Activated CD4-positive, alpha-beta T cell treated with anti-CD3 and anti-CD28 coated beads for 1 hour (primary cell): ENCODE data around the gene IFITM1.
A peak's percentile ranks its signal among the peaks of the same experiment; 100 is the strongest.

ENCODE experiments used
- DNase-seq: peaks from one replicate; pipeline ENCODE4 v3.0.0-alpha.2; 2020

The IFITM1 gene

DNA sequence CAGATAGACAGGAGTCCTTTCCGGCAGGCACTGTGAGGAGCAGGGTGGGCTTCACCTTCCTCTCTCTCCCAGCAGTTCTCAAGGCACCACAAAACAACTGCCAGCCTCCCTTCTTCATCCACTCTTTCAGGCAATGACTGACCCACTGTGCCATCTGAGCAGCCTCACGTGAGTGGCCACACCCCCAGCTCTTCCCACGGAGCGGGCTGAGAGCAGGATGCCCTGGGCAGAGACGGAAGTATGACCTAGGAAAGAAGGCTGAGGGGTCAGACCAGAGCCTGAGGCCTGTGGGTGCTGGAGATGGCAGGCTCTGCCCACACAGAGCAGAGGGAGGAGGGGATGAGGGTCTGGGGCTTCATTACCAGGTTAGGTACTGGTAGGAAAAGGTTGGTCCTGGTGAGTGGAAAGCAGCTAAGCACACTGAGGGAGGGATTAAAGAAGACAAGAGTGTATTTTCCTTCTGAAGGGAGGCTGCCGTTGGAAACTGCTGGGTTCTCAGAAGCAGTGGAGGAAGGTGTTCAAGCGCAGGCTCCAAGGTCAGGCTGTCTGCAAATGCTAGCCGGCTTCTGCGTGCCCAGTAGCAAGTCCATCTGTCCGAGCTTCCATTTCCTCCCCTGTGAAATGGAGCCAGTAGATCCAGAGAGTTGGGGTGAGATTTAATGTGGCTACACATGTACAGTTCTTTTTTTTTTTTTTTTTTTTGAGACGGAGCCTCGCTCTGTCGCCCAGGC is 31.0 kb upstream of the IFITM1 start:
- DNase-seq, result no peak

DNA sequence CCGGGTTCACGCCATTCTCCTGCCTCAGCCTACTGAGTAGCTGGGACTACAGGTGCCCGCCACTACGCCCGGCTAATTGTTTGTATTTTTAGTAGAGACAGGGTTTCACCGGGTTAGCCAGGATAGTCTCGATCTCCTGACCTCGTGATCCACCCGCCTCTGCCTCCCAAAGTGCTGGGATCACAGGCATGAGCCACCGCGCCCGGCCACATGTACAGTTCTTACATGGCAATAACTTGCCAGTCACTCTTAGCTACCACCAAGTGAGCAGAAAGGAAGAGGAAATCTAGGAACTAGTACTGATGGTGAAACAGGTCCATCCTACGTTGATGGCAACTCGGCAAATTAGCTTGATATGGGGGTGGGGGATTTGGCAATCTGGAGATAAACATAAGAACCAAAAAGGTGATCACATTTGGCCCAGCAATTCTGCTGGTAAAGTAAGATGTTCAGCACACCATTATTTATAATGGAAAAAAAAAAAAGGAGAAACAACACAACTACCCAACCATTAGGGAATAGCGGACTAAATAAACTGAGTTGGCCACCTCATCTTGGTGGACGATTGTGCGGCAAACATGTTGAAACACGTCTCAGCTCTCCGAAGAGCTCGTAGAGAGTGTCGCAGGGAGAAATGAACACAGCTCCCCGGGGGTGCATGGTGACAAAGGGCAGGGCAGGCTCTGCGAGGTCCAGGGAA is 30.3 kb upstream of the IFITM1 start:
- DNase-seq, result no peak

DNA sequence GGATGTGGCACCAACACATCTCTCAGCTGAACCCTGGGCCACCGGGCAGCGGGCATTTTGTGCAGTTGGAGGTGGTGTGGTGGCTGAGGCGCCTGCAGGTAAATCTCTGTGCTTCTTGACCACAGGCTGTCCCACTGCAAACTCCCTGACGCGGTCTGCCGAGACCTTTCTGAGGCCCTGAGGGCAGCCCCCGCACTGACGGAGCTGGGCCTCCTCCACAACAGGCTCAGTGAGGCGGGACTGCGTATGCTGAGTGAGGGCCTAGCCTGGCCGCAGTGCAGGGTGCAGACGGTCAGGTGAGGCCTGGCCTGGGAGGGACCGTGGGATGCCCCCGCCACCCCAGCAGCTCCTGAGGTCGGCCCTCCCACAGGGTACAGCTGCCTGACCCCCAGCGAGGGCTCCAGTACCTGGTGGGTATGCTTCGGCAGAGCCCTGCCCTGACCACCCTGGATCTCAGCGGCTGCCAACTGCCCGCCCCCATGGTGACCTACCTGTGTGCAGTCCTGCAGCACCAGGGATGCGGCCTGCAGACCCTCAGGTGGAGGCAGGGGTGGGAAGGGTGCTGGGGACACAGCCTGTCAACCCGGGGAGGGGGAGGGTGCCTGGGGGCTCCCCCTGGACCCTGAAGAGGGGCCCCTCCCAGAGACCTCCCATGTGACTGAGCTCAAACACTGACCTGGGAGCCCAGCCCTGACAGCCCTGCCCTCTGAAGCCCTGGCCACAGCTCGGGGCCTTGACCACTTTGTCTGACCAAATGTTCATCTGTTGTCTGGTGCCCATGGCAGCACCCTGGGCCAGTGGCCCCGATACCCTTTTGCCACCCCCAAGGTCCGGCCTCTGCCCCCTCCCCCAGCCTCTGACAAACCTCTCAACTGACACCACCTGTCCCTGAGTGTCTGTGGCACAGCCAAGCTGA is 29.5 kb upstream of the IFITM1 start:
- DNase-seq, result peak; percentile 9

- no peak for DNase-seq
These were observed 28.6 kb upstream of the IFITM1 start for GRCh38 chr11:285021-285893.

GRCh38 chr11:285894-286220 is 28.0 kb upstream of the IFITM1 start:
- no peak for DNase-seq

GRCh38 chr11:286977-287820 is 26.6 kb upstream of the IFITM1 start:
- peak; percentile 77 for DNase-seq

GRCh38 chr11:287821-288477 is 25.9 kb upstream of the IFITM1 start:
- peak; percentile 74 for DNase-seq

- DNase-seq, result peak; percentile 58
These were observed 25.1 kb upstream of the IFITM1 start, which contains the start of gene PGGHG for GRCh38 chr11:288478-289397. Gene PGGHG, plus strand, starts transcription at chr11:289126. Its CDS starts 691 bp downstream, at chr11:289817.

GRCh38 chr11:289398-289711 is 24.5 kb upstream of the IFITM1 start:
- DNase-seq, result peak; percentile 45

DNA sequence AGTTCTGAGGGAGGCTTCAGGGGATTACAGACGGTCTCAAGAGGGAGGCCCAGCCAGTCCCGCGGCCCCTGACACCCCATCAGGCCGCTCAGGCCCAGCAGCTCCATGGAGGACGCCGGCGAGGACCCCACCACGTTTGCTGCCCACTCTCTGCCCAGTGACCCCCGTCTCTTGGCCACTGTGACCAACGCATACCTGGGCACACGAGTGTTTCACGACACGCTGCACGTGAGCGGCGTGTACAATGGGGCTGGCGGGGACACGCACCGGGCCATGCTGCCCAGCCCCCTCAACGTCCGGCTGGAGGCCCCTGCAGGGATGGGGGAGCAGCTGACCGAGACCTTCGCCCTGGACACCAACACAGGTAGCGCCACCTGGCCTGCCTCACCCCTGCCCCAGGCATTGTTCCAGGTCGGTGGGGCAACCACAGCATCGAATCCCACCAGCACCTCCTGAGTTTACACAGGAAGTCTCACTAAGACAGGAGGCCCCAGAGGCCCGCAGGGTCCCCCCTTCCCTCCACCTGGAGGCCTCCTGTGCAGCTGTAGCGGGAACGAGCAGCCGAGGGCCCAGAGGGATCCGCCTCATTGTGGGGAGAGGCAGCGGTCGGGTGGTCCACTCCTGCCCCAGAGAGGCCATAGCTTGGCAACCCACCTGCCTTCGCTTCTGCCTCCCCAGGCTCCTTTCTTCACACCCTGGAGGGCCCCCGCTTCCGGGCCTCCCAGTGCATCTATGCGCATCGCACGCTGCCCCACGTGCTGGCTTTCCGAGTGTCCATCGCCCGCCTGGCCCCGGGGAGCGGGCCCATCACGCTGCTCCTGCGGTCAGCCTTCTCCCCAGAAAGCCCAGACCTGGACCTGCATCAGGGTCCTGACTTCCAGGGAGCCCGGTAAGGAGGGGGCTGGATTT is 23.9 kb upstream of the IFITM1 start:
- DNase-seq, result peak; percentile 28

- peak; percentile 27 for DNase-seq
These were observed 23.1 kb upstream of the IFITM1 start for GRCh38 chr11:290621-291231.

DNA sequence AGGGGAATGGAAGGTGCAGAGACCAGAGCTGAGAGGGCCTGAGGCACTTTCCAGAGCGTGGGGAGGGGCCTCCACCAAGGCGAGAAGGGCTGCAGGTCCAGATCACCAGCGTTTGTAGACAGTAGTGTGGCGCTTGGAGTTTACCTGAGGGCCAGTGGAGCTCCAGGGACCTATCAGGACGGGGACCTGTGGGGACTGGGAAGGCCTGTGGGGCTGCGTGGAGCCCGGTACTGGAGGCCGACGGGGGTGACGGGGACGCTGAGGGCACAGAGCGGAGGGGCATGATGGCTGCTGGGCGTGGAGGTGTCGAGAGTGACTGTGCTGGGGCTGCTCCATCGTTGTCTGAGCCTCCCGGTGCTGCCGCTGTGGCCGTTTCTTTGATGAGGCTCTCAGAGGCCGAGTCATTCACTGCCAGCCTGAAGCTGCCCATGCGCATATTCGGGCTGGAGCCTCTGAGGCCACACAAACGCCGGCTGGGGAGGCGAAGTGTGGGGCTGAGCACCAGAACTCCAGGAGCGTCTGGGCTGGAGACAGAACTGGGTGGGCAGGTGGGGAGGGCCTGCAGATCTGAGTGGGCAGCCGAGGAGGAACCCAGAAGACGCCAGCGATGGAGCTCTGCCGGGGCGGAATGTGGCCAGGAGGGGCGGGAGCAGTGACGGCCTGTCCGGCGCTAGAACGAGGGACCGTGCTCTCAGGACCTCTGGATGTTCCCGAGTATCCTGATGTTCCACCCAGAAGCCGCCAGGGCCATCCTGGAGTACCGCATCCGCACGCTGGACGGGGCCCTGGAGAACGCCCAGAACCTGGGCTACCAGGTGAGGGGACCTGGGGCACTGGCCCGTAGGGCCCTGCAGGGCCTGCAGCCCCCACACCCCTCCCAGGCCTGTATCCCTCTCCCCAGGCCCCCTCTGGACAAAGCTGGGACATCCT is 22.3 kb upstream of the IFITM1 start:
- peak; percentile 30 for DNase-seq

DNA sequence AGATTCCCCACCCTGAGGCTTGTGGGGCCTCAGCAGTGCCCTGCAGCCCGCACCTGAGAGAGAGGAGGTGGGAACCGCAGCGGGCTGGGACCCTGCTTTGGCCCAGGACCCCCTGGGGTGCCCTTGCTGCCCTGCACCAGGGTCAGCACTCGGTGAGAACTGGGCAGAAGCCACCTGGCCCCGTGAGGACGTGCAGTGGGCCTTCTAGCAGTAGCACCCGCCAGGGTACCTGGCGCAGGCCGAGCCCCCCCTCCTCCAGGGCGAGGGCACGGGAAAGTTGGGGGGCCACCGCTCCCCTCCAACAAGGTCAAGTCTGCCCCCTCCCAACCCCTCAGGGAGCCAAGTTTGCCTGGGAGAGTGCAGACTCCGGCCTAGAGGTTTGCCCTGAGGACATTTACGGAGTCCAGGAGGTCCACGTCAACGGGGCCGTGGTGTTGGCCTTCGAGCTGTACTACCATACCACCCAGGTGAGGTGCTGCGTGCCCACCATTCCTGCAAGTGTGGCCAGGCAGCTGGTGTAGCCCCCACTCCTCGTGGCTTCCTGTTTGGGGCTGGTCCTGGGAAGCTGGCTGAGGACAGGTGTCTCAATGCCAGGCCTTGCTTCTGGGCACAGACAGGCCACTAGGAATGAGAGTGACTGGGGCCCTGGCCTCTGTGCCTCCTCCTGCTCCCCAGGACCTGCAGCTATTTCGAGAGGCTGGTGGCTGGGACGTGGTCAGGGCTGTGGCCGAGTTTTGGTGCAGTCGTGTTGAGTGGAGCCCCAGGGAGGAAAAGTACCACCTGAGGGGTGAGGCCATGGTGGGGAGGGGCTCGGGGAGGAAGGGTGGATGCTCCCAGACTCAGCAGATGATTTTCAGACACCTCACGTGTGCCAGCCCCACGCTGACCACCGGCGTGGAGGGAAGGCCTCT is 21.4 kb upstream of the IFITM1 start:
- peak; percentile 16 for DNase-seq

- peak; percentile 14 for DNase-seq
These were observed 20.5 kb upstream of the IFITM1 start for GRCh38 chr11:293271-293851.

GRCh38 chr11:293852-294661 is 19.8 kb upstream of the IFITM1 start:
- peak; percentile 13 for DNase-seq
